HUDEP-2 (cell line): ENCODE measurements around the gene RAP2A.

ENCODE experiments used
- DNase-seq, 76 experiments: peaks; one replicate each; lab custom pipeline; 2025; ENCODE audit not compliant: unreplicated experiment in 76 of 76; lab: John Stamatoyannopoulos, UW

Gene RAP2A

GRCh38 chr13:97446448-97446847 is 12.5 kb downstream of the RAP2A start:
- no peak for DNase-seq

GRCh38 chr13:97448503-97449251 is 14.7 kb downstream of the RAP2A start:
- DNase-seq = no peak

GRCh38 chr13:97454699-97455098 is 20.7 kb downstream of the RAP2A start:
- DNase-seq = no peak

DNA sequence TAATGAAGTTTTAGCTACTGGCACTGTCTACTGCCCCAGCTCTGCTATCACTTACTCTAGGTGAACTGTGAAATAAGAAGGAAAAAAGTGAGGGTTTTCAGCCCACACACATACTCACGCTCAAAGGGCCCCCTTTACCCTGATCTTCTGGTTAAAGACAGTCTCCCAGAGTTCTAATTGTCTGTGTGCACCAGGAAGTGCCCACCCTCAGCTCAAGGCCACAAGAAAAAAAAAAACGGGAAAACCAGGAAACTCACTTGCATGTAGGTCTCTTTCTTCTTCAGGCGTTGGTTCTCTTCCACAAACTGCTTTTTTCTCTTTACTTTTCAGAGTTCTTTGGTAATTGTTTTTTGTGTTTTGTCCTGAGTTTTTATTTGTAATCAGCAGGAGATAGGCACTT is 22.1 kb downstream of the RAP2A start:
- no peak for DNase-seq

GRCh38 chr13:97459215-97459777 is 25.3 kb downstream of the RAP2A start:
- no peak for DNase-seq

GRCh38 chr13:97460004-97460775 is 26.2 kb downstream of the RAP2A start:
- DNase-seq = no peak

DNA sequence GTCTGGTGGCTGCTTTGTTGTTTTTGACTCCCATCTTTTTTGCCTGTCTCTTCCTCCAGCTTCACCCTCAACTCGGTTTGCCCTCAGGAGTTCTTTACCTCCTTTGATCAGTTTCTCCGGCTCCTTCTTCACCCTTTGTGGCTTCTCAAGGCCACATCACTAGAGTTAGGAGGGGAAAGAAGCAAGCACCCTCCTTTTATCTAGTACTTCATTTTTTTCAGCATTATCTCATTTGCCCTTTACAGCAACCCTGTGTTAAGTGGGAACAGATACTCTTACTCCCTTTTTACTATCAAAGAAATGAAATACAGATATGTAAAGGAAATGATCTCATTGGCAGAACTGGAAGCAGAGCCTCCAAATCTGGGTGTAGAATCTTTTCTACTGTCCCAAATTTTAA is 26.9 kb downstream of the RAP2A start:
- no peak for DNase-seq

GRCh38 chr13:97464561-97464960 is 30.6 kb downstream of the RAP2A start:
- no peak for DNase-seq

GRCh38 chr13:97466722-97467121 is 32.8 kb downstream of the RAP2A start:
- no peak for DNase-seq

DNA sequence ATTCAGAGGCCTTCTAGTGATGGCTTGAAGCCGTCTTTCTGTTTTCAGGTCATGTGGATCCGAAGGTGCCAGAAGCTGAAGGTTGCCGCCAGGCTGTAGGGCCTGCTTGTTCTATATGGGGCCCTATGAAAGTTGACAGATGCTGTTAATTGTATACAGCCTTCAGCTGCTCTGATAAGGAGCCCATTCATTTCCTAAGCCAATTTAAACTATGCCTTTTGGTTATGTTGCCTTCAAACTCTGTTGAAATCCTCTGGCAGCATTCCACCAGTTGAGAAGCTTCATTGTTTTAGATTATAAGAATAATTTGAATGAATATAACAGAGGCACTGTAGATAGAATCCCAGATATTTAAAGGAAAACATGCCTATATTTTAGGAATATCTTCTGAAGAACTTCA is 34.4 kb downstream of the RAP2A start:
- no peak for DNase-seq

DNA sequence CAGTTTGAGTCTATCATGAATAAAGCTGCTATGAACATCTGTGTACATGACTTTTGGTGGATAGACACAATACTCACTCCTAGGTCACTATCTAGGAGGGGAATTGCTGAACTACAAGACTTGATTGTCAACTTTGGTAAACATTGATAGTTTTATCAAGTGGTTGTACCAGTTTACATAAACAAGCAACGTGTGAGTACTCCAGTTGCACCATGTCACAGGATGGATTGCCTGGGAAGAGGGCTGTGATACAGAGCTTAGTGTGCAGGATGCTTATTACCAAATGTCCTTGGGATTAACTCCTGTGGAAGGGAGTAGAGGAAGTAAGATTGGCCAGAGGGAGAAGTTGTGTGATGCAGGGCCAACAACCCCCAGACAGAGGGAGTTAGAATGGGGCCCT is 37.7 kb downstream of the RAP2A start:
- no peak for DNase-seq

GRCh38 chr13:97474349-97474980 is 40.5 kb downstream of the RAP2A start:
- DNase-seq = no peak

DNA sequence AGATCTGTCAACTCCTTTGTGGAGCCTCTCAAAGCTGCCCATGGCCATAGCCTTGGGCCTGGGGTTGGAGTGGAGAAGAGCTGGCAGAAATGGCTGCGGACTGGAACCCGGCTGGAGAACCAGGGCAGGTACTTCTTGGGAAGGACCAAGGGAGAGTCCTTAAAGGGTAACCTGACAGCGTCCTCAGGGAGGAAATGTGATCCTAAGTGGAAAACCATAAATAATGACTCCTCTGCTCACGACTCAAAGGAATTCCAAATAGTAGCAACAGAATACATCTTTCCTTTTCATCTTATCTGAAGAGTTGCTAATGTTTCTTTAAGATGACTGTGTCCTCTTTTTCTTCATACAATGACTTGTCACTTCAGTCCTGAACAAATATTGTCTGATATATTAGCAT is 41.0 kb downstream of the RAP2A start:
- no peak for DNase-seq

DNA sequence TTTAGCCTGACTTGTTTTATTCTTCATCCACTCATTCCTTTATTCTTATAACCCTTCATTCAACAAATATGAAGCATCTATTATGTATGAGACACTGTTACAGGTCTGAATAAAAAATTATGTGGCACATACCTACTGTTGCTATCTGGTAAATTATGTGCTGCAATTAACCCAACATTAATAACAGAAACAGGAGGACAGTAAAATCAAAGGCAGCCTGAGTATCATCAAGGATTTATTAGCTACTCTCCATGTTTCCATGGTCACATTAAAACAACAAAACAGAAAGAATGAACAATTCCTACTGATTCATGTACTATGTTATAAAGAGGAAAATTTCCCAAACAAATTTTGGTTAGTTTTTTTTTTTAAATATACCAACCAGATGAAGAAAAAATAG is 43.9 kb downstream of the RAP2A start:
- no peak for DNase-seq

GRCh38 chr13:97478247-97478646 is 44.3 kb downstream of the RAP2A start:
- DNase-seq = no peak

GRCh38 chr13:97483465-97483864 is 49.5 kb downstream of the RAP2A start:
- DNase-seq = no peak

DNA sequence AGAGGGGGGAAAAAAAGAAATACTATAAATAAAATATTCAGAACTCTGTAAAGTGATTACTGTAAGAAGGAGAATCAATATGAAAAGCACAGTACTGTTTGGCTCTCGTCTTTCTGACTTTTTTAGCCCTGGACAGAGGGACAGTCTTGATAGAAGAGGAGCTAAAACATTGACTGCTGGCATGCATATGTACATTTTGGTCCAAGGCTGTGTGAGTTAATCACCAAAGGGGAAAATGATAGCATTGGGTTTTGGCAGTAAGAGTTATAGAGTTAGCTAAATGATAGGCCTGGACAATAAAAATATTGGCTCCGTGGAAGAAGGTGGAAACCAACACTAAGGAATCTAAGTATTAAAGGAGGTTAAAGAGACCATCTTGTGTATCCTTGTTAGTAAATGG is 50.3 kb downstream of the RAP2A start:
- DNase-seq = no peak

- no peak for DNase-seq
Observed at GRCh38 chr13:97485320-97485719, 51.4 kb downstream of the RAP2A start.

GRCh38 chr13:97490702-97491307 is 56.8 kb downstream of the RAP2A start:
- DNase-seq = no peak

DNA sequence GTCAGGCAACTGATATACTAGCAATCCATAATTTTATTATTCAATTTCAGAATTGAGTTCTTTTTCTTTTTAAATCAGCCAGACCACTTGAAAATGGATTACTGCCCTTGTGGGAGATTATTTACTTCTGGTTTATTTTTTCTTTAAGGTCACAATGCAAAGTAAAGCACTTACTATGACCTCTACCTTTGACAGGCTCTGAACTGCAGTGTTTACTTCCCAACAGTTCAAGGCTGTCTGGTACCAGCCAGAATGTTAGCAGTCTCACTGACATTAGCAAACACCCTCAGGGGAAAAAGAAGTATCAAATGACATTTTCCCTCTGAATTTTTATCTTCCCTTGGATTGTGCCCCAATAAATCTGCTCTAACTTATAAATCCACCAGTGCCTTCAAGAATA is 57.5 kb downstream of the RAP2A start:
- DNase-seq = no peak

GRCh38 chr13:97492257-97492656 is 58.3 kb downstream of the RAP2A start:
- DNase-seq = no peak
